Astrocyte (in vitro differentiated cells and primary cell): ENCODE measurements around the gene CDH26. TPM values are rescaled to one million over a fixed set of nuclear protein-coding genes. Genes with fewer than 3 reads are reported as not detected.

ENCODE experiments used
- DNase-seq: peaks from one replicate; pipeline ENCODE4 v3.0.0-alpha.2; 2010; ENCODE audit warnings: low read depth
- FAIRE-seq: peaks from 2 replicates; lab custom pipeline; 2011; peaks lifted over from hg19 to GRCh38; lab: Jason Lieb, UNC
- H2AFZ ChIP-seq: 2 replicates; pipeline ENCODE4 v1.6.0; 2012; ENCODE audit warnings: low read depth, low read length, inconsistent platforms
- H3K27ac ChIP-seq: 2 replicates; pipeline ENCODE4 v1.5.1; 2011; ENCODE audit warnings: low read depth, low read length, inconsistent platforms
- H3K27me3 ChIP-seq: 2 replicates; pipeline ENCODE4 v1.6.0; 2011; ENCODE audit warnings: low read length, inconsistent platforms; ENCODE audit not compliant: insufficient read depth
- H3K36me3 ChIP-seq: 2 replicates; pipeline ENCODE4 v1.5.1; 2011; ENCODE audit warnings: low read length, inconsistent platforms; ENCODE audit not compliant: insufficient read depth
- H3K4me1 ChIP-seq: 2 replicates; pipeline ENCODE4 v1.5.1; 2011; ENCODE audit warnings: low read length, inconsistent platforms; ENCODE audit not compliant: insufficient read depth
- H3K4me2 ChIP-seq: 2 replicates; pipeline ENCODE4 v1.6.0; 2012; ENCODE audit warnings: low read length, inconsistent platforms
- H3K4me3 ChIP-seq: 2 replicates; pipeline ENCODE4 v1.5.1; 2011; ENCODE audit warnings: low read depth, mild to moderate bottlenecking, low read length, inconsistent platforms; ENCODE audit not compliant: insufficient read depth
- H3K79me2 ChIP-seq: 2 replicates; pipeline ENCODE4 v1.6.0; 2012; ENCODE audit warnings: mild to moderate bottlenecking, low read length, inconsistent platforms; ENCODE audit not compliant: insufficient read depth
- H3K9ac ChIP-seq: 2 replicates; pipeline ENCODE4 v1.6.0; 2012; ENCODE audit warnings: mild to moderate bottlenecking, low read length, inconsistent platforms
- H3K9me3 ChIP-seq: 2 replicates; pipeline ENCODE4 v1.5.1; 2012; ENCODE audit warnings: low read depth, mild to moderate bottlenecking, low read length, inconsistent platforms; ENCODE audit not compliant: insufficient read depth
- H4K20me1 ChIP-seq: 2 replicates; pipeline ENCODE4 v1.6.0; 2012; ENCODE audit warnings: low read length, inconsistent platforms; ENCODE audit not compliant: insufficient read depth
- H3K27ac Mint-ChIP-seq: one replicate; pipeline ENCODE4 v1.8.0; 2021; ENCODE audit warnings: mild to moderate bottlenecking, mixed read lengths; ENCODE audit not compliant: unreplicated experiment
- H3K27me3 Mint-ChIP-seq: one replicate; pipeline ENCODE4 v1.8.0; 2021; ENCODE audit warnings: low read depth, mixed read lengths; ENCODE audit not compliant: unreplicated experiment
- H3K36me3 Mint-ChIP-seq: one replicate; pipeline ENCODE4 v1.8.0; 2021; ENCODE audit warnings: low read depth, mixed read lengths; ENCODE audit not compliant: unreplicated experiment
- H3K4me1 Mint-ChIP-seq: one replicate; pipeline ENCODE4 v1.8.0; 2021; ENCODE audit warnings: low read depth, mixed read lengths; ENCODE audit not compliant: unreplicated experiment
- H3K4me3 Mint-ChIP-seq: one replicate; pipeline ENCODE4 v1.8.0; 2021; ENCODE audit warnings: mild to moderate bottlenecking, moderate library complexity, mixed read lengths; ENCODE audit not compliant: unreplicated experiment
- H3K9me3 Mint-ChIP-seq: one replicate; pipeline ENCODE4 v1.8.0; 2021; ENCODE audit warnings: mild to moderate bottlenecking, mixed read lengths; ENCODE audit not compliant: unreplicated experiment
- CTCF ChIP-seq: IDR thresholded peaks from 2 replicates; pipeline ENCODE4 v1.5.1; 2011; ENCODE audit warnings: low read depth, mild to moderate bottlenecking, inconsistent platforms, low read length, moderate library complexity; ENCODE audit not compliant: insufficient read depth
- EZH2 ChIP-seq: IDR thresholded peaks from 2 replicates; pipeline ENCODE4 v1.6.1; 2012; ENCODE audit warnings: mild to moderate bottlenecking, low read length, inconsistent platforms; ENCODE audit not compliant: insufficient read depth
- total RNA-seq: library from RNA; stranded (reverse); gene quantifications from 2 replicates; pipeline ENCODE4 v1.2.1, GENCODE V29; 2021

The CDH26 gene
- total RNA-seq, 1 donor from 2014 or later, result 0.34 TPM

GRCh38 chr20:60054716-60055634 is 96.8 kb downstream of the CDH26 start:
- no peak for TF ChIP-seq CTCF
- TF ChIP-seq EZH2, result no peak
- DNase-seq, result no peak
- H3K36me3 Mint-ChIP-seq, result no peaks in the 10 kb centered on the region

GRCh38 chr20:60055740-60056139 is 97.5 kb downstream of the CDH26 start:
- Mint-ChIP-seq H3K4me3 (no peak overlapping the region), H3K36me3 (no peaks in the 10 kb centered on the region), H3K27ac (no peak overlapping the region), H3K4me1 (peaks cover 9% of the 10 kb centered on the region), H3K27me3 (peaks cover 14% of the 10 kb centered on the region), H3K9me3 (no peaks in the 10 kb centered on the region)
- Histone ChIP-seq H3K79me2 (no peaks in the 10 kb centered on the region), H4K20me1 (no peaks in the 10 kb centered on the region), H3K36me3 (no peaks in the 10 kb centered on the region), H3K27ac (no peak overlapping the region), H2AFZ (no peak overlapping the region), H3K27me3 (no peaks in the 10 kb centered on the region), H3K4me3 (no peak overlapping the region), H3K9ac (no peak overlapping the region), H3K4me1 (peaks cover 8% of the 10 kb centered on the region), H3K4me2 (no peak overlapping the region), H3K9me3 (no peaks in the 10 kb centered on the region)
- DNase-seq, result no peak
- TF ChIP-seq CTCF (no peak), EZH2 (no peak)
- no peak for FAIRE-seq

More at GRCh38 chr20:60054716-60055634, 96.8 kb downstream of the CDH26 start:
- H3K27me3 ChIP-seq, result no peaks in the 10 kb centered on the region
- no peak overlapping the region for H3K27ac Mint-ChIP-seq
- H3K4me2 ChIP-seq, result no peak overlapping the region
- peaks cover 9% of the 10 kb centered on the region for H3K4me1 Mint-ChIP-seq
- no peaks in the 10 kb centered on the region for H3K9me3 ChIP-seq
- peaks cover 8% of the 10 kb centered on the region for H3K4me1 ChIP-seq
- no peak overlapping the region for H2AFZ ChIP-seq
- H3K27ac ChIP-seq, result no peak overlapping the region
- no peaks in the 10 kb centered on the region for H3K79me2 ChIP-seq
- H3K9ac ChIP-seq, result no peak overlapping the region
- no peaks in the 10 kb centered on the region for H3K36me3 ChIP-seq
- FAIRE-seq, result no peak
- no peak overlapping the region for H3K4me3 Mint-ChIP-seq
- H3K4me3 ChIP-seq, result no peak overlapping the region
- no peaks in the 10 kb centered on the region for H4K20me1 ChIP-seq
- H3K9me3 Mint-ChIP-seq, result no peaks in the 10 kb centered on the region
- H3K27me3 Mint-ChIP-seq, result peaks cover 14% of the 10 kb centered on the region
